NCI-H82 treated with DMSO at 0.1 percent for 48 hours (cell line): ENCODE data around the gene FAM168B.
A peak's percentile ranks its signal among the peaks of the same experiment; 100 is the strongest.

Experiments
- DNase-seq: peaks from one replicate; lab custom pipeline; 2025; ENCODE audit not compliant: unreplicated experiment; lab: John Stamatoyannopoulos, UW

The FAM168B gene

DNA sequence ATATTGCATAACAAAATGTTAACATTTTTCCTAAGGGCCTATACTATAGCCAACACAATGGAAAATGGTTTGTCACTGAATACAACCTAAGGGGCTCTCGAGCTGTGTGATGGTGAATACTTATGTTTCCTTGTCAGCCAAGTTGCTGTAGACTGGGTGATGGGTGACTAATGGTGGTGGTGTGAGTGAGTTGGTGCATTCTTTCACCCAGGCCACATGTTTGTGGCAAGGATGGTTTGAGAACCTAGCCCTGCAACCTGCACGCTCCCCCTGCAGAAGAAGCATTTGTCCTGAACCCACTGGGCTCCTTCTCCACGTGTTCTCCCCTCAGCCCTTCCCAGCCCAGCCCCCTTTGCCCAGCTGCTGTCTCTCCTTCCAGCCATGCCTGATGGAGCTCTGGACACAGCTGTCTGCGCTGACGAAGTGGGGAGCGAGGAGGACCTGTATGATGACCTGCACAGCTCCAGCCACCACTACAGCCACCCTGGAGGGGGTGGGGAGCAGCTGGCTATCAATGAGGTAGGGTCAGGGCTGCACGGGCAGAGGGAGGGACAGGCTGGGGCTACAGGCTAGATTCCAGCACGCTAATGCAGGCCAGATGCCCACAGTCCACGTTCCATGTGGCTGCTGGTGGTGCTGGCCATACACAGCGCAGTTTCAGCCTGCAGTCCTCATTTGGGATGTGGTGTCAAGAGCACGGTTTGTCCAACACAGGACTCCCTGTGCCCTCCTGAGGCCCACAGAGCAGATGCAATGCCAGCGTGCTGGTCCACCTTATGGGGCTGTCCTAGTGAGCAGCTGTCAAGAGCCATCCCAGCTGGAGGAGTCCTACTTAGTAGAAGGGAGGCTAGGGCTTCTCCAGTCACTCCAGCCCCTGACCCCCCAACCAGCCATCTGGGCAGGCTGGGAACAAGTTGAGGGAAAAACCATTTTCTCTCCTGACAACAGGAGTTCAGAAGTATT lies 65.4 kb downstream of the FAM168B start:
- DNase-seq = no peak

DNA sequence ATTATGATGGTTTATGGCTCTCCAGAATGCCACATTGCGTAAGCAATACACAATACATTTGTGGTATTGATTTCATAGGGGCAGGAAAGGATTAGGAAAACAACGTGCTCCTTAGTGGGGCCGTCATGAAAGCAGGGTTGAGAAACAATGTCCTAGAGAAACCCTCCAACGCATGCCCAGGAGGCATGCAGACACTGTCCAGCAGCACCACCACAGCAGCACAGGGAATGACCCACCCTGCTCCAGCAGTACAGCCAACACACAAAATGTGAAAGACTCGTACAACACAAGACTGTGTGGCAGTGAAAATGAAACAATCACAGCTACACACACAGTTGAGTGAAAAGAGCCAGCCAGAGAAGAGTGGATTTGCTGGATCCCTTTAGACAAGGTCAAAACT lies 66.3 kb downstream of the FAM168B start:
- DNase-seq = no peak

DNA sequence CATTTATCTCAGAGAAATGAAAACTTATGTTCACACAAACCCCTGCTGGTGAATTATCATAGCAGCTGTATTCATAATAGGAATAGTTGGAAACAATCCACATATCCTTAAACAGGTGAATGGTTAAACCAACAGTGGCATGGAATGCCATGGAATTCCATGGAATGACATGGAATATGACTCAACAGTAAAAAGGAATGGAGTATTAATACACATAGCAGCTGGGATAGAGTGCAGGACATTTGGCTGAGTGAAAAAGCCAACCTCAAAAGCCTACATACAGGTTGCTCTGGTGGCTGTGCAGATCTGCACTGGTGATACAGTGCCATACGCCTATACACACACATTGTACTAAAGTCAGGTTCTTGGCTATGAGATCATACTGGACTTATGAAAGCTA lies 69.5 kb downstream of the FAM168B start:
- no peak for DNase-seq

DNA sequence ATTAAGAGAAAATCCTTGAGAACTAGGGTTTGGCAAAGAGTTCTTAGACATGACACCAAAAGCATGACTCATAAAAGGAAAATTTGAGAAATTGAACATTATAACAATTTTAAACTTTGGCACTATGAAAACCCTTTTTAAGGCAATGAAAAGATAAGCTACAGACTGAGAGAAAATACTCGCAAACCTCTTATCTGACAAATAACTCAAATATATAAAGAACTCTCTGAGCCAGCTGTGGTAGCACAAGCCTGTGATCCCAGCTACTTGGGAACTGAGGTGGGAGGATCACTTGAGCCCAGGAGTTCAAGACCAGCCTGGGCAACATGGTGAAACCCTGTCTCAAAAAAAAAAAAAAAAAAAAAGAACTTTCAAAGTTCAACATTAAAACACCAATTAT lies 70.5 kb downstream of the FAM168B start:
- no peak for DNase-seq

DNA sequence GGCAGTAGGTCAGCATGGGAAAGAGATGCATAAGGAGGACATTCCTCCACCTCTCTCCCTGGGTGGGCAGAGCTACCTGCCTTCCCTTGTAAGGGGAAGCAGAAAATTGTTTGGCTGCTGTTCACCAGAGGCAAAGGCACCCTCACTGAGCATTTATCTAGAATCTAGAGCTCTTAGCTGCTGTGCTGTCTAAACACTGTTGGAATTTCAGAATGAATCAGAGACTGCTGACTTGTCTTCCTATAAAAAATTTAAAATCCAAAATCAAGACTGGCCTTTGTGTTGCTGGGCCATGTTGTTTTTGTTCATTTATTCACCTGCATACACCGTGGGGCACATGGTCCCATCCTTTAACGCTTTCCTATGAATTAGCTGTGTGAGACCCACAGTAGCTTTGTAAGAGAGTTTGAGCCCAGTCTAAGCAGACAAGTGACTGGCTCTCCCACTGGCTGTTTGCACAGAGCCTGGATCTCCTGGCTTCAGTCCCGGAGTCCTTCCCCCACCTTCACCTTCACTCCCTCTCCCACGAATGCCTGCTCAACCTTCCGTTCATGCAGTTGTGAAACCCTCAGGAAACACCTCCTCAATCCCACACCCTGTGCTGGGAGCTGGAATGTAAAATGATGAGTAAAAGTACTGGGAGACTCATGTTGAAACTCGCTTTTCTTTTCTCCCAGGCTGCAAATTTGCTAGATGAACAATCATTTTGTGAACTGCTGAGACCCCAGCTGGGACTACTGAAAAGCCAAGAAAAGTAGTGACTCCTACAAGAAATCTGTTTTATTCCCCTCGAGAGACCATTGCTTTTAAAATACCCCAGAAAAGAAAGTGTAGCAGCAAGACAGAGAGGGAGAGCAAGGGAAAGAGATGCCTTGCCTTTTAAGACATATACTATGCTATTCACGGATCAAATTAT lies 76.2 kb downstream of the FAM168B start:
- no peak for DNase-seq

DNA sequence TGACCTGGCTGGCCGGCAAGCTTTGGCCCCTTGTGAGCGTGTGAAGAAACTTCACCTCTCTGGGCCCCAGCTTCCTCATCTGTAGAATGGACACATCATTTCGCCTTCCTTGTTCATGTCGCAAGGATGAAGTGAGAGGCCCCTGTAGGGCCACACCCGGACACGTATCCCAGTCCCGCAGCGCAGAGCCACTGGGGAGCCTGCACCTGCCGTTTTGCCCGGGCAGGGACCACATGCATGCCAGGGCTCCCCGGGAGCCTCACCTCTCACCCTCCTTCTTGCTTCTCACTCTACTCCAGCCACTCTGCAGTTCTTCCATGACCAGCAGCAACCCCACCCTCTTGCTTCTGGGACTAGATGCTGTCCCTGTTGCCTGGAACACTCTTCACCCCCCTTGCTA lies 77.5 kb downstream of the FAM168B start:
- DNase-seq = no peak

DNA sequence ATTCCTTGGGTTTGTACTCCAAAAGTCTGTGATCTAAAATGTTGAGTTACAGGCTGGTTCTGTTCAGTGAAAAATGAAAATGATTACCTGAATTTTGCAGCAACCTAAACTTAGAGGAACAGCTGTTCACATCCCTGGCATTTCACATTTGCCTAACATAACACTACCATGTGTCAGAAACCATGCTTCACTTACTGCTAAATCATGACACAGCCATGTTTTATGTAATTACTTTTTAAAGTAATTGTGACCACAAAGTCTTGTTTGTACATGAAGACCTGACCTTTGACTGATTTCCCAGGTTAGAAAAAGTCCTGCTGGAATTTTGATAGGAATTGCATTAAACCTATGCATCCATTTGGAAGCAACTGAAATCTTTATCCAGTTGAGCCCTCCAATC lies 79.1 kb downstream of the FAM168B start:
- DNase-seq = no peak

DNA sequence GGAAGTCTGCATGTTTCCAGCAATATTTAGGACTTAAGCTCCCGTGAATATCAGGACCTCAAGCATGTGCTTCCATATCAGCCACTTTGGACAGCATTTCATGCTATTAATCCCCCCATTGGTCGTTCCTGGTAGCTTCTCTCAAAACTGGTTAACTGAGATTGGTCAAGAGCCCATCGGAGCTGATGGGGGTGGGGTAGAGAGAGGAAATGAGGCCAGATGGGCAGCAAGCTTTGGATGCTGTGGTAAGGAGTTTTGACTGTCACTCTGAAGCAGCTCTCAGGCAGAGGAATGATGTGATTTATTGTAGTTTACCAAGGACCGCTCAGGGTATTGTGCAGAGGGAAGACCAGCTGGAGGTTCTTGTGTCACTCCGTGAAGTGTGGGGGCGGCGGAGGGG lies 81.8 kb downstream of the FAM168B start:
- peak; percentile 63 for DNase-seq

DNA sequence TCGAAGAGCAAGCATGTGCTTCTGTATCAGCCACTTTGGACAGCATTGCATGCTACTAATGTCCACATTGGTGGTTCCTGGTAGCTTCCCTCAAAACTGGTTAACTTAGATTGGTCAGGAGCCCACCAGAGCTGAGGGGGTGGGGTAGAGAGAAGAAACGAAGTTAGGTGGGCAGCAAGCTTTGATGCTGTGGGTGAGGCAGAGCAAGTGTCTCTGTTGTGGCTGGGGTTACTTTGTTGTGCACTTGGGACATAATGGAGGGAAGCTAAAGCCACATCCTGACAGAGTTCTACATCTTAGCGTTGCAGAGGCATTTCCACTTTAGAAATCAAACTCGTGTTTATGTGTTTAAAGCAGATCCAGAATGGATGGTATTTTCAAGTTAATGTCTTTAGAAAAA lies 82.7 kb downstream of the FAM168B start:
- no peak for DNase-seq

DNA sequence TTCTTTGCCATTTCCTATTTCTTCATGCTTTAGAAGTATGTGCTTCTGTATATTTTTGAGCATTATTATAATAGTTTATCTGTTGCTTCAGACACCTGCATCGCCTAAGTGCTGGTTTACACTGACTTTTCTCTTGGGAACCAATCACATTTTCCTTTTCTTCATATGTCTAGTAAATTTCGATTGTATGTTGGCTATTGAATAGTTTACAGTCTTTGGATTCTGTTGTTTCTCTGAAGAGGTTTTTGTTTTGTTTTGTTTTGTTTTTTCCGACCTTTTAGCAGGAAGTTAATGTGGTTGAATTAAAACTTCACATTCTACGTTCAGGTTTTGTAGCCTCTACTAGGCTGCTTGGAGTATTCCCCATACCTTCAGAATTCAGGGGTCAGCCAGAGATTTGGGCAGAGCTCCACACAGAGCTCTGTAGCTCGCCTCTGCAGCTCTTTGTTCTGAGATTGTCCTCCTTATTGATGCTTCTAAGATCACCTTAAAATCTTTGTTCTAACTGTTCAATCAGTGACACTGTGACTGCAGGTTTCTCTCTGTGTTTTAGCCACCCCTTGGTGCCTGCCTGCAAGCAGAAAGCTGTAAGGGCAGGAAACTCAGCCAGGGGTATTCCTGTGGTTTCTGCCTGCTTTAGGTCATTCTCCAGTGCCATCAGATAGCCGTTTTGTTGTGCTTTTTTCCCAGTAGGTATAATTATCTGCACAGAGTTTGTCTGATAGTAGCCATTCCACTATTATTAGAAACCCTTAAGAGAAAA lies 83.4 kb downstream of the FAM168B start:
- no peak for DNase-seq

DNA sequence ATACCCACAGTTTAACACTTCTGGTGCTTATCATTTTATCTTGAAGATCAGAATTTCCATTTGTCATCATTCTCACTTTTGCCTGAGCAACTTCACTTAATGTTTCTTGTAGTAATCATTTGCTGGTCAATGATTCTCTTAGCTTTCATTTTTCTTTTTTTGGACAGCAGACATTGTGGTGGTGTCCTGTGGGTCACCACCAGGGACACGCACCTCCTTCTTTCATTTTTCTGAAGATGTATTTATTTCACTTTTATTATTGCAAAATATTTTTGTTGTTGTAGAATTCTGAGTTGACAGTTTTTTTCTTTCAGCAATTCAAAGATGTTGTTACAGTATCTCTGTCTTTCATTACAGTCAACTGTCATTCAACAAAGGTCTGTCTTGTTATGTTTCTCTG lies 84.3 kb downstream of the FAM168B start:
- DNase-seq = no peak

DNA sequence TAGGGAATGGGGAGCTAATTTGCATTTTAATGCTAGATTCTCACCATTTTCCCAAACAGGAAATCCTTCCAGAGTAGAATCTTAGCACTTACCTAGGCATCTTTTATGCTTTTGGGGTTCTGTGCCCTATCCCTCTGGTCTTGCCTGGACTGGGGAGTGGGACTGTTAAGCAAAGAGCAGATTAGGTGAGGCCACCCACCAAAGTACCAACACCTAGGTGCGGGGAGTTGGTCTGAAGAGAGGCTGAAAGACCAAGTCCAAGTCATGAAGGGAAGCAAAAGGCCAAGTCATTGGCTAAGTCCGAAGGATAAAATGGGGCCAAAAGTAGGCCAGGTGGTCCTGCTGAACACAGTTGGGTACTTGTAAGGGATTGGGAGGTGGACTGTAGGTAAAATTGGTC lies 86.7 kb downstream of the FAM168B start:
- DNase-seq = no peak

DNA sequence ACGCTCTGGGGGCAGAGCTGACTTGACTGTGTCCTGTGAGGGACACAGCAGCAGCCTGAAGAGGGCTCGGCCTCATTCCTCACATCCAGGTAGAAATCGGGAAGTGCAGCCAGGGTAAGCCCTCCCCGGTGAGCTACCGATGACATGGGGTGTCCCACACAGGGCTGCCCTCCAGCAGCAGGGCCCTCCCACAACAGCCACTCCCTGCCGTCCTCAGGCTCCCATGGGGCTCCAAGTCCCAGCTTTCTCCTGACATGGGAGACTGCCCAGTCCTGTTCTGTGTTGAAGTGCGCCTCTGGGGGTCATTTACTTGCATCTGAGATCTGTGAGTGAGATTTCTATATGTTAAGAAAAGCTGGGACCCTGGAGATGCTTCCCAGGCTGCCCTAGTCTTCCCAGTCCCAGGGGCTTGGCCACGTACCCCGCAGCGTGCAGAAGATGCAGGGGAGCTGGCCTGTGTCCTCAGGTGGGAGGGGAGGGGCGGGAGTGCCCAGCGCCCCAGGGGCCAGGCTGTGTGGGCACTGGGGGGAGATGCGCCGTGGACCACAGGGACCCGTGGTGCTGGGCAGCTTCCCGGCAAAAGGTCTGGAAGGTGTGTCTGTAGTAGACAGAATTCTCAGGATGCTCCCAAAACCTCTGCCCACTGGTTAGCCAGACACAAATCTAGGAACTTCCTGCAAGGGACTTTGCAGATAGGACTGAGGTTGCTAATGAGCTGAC lies 87.9 kb downstream of the FAM168B start:
- no peak for DNase-seq

DNA sequence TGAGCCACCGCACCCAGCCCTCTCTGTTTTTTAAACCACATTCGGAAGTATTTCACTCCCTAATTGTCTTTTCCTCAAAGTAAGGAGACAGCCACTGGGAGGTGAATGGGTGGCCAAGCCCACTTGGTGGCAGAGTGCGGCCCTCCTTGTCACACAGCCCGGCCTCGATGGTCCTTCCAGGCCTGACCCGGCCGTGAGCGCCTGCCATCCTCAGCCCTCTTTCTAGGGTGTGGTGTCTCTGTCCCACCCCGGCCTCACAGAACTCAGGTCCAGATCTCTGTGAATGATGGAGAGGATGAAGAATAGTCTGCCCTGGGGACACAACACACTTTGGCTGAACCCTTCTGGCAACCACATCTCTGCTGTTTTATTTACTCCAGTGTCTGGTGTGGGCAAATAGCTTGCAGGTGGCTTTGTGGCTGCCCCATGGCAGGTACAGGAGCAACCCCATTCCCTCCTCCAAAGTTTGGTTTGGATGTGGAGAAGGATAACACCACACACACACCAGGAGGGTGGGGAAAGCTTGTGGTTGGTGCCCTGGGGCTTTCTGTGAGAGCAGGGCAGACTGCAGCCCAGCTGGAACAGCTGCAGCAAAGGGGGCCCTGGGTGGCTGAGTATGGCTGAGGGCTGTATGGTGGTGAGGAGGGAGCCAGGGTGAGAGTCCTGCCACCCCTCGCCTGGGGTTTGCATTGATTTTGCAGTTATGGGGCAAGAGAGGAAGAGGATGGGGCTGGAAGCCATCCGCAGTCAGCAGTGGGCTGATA lies 88.6 kb downstream of the FAM168B start:
- no peak for DNase-seq

DNA sequence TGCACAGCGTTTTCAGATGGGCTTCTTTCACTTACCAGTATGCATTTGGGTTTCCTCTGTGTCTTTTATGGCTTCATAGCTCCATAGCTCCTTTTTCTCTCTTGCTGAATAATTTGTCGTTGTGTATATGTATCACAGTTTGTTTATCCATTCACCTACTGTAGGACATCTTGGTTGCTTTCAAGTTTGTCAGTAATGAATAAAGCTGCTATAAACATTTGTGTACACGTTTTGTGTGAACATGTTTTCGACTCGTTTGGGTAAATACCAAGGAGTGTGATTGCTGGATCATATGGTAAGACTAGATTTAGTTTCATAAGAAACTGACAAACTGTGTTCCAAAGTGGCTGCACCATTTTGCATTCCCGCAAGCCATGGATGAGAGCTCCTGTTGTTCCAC lies 94.7 kb downstream of the FAM168B start:
- DNase-seq = no peak
